Measurements from ENCODE around the gene USP20.
A peak's percentile ranks its signal among the peaks of the same experiment; 100 is the strongest.
"Not testable (repeated sequence)": the region's sequence is repeated elsewhere in the genome, so short reads cannot be mapped to it uniquely, and the experiment has no call there.

USP20 gene

GRCh38 chr9:129835128-129835859 is at the start of gene USP20, which contains the start of gene C9orf78:
Gene USP20 (plus strand): TSS chr9:129835458. CDS start chr9:129852556, 17,098 bp downstream.
Gene C9orf78 (minus strand): TSS chr9:129835275. CDS start chr9:129835221, 54 bp downstream.
- DNase-seq = peak; percentile 98

GRCh38 chr9:129785866-129786265 is 49.4 kb upstream of the USP20 start:
- DNase-seq = no peak

GRCh38 chr9:129786481-129786880 is 48.8 kb upstream of the USP20 start:
- no peak for DNase-seq

- DNase-seq = no peak
These were observed 40.7 kb upstream of the USP20 start for GRCh38 chr9:129794549-129794948.

- not testable (repeated sequence) for DNase-seq
These were observed 39.2 kb upstream of the USP20 start for GRCh38 chr9:129796029-129796428.

- no peak for DNase-seq
These were observed 36.3 kb upstream of the USP20 start for GRCh38 chr9:129798973-129799372.

- DNase-seq = no peak
These were observed 33.8 kb upstream of the USP20 start for GRCh38 chr9:129801504-129801903.

GRCh38 chr9:129802833-129803675 is 32.2 kb upstream of the USP20 start, which contains the start of gene TOR1B:
Gene TOR1B (plus strand): TSS chr9:129803184. CDS start chr9:129803213, 29 bp downstream.
- peak; percentile 95 for DNase-seq

GRCh38 chr9:129803676-129804060 is 31.6 kb upstream of the USP20 start:
- no peak for DNase-seq

GRCh38 chr9:129806061-129806460 is 29.2 kb upstream of the USP20 start:
- no peak for DNase-seq

- DNase-seq = no peak
These were observed 25.9 kb upstream of the USP20 start for GRCh38 chr9:129809346-129809745.

GRCh38 chr9:129810116-129810515 is 25.1 kb upstream of the USP20 start:
- no peak for DNase-seq

- no peak for DNase-seq
These were observed 24.5 kb upstream of the USP20 start for GRCh38 chr9:129810788-129811187.

GRCh38 chr9:129811967-129812363 is 23.3 kb upstream of the USP20 start:
- no peak for DNase-seq

- DNase-seq = no peak
These were observed 22.9 kb upstream of the USP20 start for GRCh38 chr9:129812385-129812784.

GRCh38 chr9:129813661-129814060 is 21.6 kb upstream of the USP20 start:
- DNase-seq = no peak

- no peak for DNase-seq
These were observed 20.6 kb upstream of the USP20 start for GRCh38 chr9:129814432-129815223.

GRCh38 chr9:129815278-129815677 is 20.0 kb upstream of the USP20 start:
- no peak for DNase-seq

- no peak for DNase-seq
These were observed 18.5 kb upstream of the USP20 start for GRCh38 chr9:129816501-129817435.

GRCh38 chr9:129822898-129823541 is 12.2 kb upstream of the USP20 start:
- peak; percentile 54 for DNase-seq

GRCh38 chr9:129823542-129823934 is 11.7 kb upstream of the USP20 start:
- DNase-seq = no peak
